ENCODE data around the gene NDC1.

The NDC1 gene

DNA sequence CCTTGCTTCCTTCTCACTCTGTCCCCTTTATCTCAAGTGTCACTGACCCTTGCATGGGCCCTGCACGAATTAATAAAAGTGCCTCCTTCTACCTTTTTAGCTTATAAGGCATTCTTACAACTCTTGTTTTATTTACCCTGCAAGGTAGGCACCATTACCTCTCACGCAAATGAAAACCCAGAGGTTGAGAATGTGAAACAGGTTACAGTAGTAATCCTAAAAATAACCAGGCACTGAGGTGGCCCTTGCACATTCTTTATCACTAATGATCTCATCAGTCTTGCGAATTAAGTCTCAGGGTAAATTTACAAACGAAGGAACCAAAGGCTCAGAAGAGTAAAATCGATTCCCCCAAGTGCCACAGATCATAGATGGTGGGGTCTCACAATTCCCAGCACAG lies 102.8 kb downstream of the NDC1 start:
- CTCF ChIA-PET: no interaction called here
- POLR2A ChIA-PET: no interaction called here
- no peak for DNase-seq (ENCODE audit: extremely low spot score)
- TF ChIP-seq, protein P1, sequence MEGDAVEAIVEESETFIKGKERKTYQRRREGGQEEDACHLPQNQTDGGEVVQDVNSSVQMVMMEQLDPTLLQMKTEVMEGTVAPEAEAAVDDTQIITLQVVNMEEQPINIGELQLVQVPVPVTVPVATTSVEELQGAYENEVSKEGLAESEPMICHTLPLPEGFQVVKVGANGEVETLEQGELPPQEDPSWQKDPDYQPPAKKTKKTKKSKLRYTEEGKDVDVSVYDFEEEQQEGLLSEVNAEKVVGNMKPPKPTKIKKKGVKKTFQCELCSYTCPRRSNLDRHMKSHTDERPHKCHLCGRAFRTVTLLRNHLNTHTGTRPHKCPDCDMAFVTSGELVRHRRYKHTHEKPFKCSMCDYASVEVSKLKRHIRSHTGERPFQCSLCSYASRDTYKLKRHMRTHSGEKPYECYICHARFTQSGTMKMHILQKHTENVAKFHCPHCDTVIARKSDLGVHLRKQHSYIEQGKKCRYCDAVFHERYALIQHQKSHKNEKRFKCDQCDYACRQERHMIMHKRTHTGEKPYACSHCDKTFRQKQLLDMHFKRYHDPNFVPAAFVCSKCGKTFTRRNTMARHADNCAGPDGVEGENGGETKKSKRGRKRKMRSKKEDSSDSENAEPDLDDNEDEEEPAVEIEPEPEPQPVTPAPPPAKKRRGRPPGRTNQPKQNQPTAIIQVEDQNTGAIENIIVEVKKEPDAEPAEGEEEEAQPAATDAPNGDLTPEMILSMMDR (IDR thresholded peaks at IDR 0.05; ENCODE audit: control extremely low read depth, extremely low read depth, low read depth, missing control alignments): no peak

- ChIA-PET CTCF (interaction anchor here (1.0 to 1.6 kb wide), 2 partner anchors 8 to 19 kb away, joined by 3 read pairs; no protein-coding TSS in a partner anchor), POLR2A (no interaction called here)
- TF ChIP-seq, protein P1 (IDR thresholded peaks at IDR 0.05; ENCODE audit: control extremely low read depth, extremely low read depth, low read depth, missing control alignments): no peak
- DNase-seq (ENCODE audit: extremely low spot score): no peak
Observed at GRCh38 chr1:53734650-53735211, 103.4 kb downstream of the NDC1 start.

DNA sequence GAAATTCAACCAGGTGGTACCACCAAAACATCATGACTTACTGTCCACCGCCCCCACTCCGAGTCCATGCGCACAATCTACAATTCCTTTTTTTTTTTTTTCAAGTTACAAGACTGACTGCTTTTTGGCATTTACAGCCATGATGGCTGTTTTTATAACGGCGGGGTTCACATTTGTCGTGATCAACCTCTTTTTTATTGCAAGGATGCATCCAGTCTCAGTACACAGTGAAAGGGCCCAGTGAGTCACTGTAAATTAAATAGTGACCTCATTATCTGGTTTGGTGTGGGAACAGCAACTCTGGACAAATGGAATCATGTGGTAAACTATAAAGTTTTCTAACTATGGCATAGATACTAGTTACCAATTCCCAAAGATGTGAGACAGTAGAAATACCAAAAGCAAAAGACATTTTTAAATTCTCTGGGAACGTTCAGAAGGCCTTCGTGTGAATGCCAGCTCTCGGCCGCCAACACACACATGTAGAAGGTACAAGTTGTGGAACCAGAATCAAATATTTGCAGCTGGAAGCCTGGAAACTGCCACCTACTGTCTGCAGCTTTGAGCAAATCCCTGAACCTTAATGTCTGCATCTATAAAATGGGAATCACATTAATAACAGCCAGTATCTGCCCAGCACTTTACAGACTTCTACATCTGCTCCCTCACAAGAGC lies 104.0 kb downstream of the NDC1 start:
- CTCF ChIA-PET: interaction anchor here (1.0 to 1.6 kb wide), 2 partner anchors 8 to 20 kb away, joined by 3 read pairs; no protein-coding TSS in a partner anchor
- no peak for DNase-seq (ENCODE audit: extremely low spot score)
- POLR2A ChIA-PET: no interaction called here
- TF ChIP-seq, protein P1 (IDR thresholded peaks at IDR 0.05; ENCODE audit: control extremely low read depth, extremely low read depth, low read depth, missing control alignments): no peak

- POLR2A ChIA-PET: no interaction called here
- TF ChIP-seq, protein P1 (IDR thresholded peaks at IDR 0.05; ENCODE audit: control extremely low read depth, extremely low read depth, low read depth, missing control alignments): no peak
- CTCF ChIA-PET: interaction anchor here (1.0 to 1.6 kb wide), 2 partner anchors 9 to 20 kb away, joined by 3 read pairs; no protein-coding TSS in a partner anchor
- no peak for DNase-seq (ENCODE audit: extremely low spot score)
Observed at GRCh38 chr1:53733447-53733931, 104.6 kb downstream of the NDC1 start.

DNA sequence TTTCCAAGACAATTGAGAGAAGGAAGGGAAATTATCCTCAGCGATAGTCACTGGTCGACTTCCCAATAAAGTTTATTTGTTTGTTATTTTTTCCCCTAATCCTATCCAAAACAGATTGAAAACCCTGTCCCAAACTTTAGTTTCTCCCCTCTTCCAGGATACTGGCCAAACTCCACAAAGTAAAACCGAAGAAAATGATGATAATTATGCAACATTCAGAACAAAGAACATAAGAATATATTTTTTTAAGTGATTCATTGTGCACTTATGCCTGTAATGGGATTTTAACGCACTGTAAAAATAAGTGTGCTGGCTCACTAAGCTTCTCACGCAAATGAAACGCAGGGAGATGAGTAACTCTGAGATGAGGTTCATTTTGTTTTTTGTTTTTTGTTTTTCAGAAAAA lies 105.2 kb downstream of the NDC1 start:
- TF ChIP-seq, protein P1 (IDR thresholded peaks at IDR 0.05; ENCODE audit: control extremely low read depth, extremely low read depth, low read depth, missing control alignments): no peak
- ChIA-PET CTCF (no interaction called here), POLR2A (no interaction called here)
- DNase-seq (ENCODE audit: extremely low spot score): no peak

DNA sequence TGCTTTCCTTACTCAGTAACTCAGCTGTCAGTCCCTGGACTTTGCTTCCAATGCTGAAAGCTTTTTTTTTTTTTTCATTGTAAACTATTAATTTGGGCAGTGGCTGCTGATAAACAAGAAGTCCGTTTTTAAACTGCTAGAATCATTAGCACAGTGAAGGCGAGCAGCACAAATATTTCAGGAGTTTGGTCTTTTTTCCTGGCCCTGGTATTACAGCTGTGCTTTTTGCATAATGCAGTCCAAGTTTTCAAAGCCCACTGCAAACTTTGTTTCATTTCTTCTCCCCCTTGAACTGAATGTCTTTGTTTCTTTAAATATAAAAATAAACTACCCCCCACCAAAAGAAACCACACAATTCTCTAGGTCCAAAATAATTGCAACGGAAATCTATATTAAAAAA lies 105.7 kb downstream of the NDC1 start:
- ChIA-PET CTCF (no interaction called here), POLR2A (no interaction called here)
- DNase-seq (ENCODE audit: extremely low spot score): no peak
- TF ChIP-seq, protein P1 (IDR thresholded peaks at IDR 0.05; ENCODE audit: control extremely low read depth, extremely low read depth, low read depth, missing control alignments): no peak
